Fibroblast of skin of right quadriceps (primary cell): ENCODE measurements around the gene PAPPA.
A peak's percentile ranks its signal among the peaks of the same experiment; 100 is the strongest.

Experiments used
- DNase-seq: peaks from one replicate; pipeline ENCODE4 v3.0.0-alpha.2; 2013

The PAPPA gene

GRCh38 chr9:116233160-116233530, 79.6 kb downstream of the PAPPA start:
- DNase-seq, result no peak

GRCh38 chr9:116234081-116234480, 80.5 kb downstream of the PAPPA start:
- peak; percentile 100 for DNase-seq

- DNase-seq, result no peak
Observed at GRCh38 chr9:116236979-116237378, 83.4 kb downstream of the PAPPA start.

GRCh38 chr9:116237456-116237855, 83.9 kb downstream of the PAPPA start:
- DNase-seq, result no peak

- DNase-seq, result peak; percentile 91
Observed at GRCh38 chr9:116238225-116238624, 84.6 kb downstream of the PAPPA start.

- no peak for DNase-seq
Observed at GRCh38 chr9:116238776-116239340, 85.3 kb downstream of the PAPPA start.

- DNase-seq, result no peak
Observed at GRCh38 chr9:116243708-116244107, 90.1 kb downstream of the PAPPA start.

- no peak for DNase-seq
Observed at GRCh38 chr9:116247284-116247683, 93.7 kb downstream of the PAPPA start.

GRCh38 chr9:116247791-116248374, 94.3 kb downstream of the PAPPA start:
- DNase-seq, result no peak

- peak; percentile 64 for DNase-seq
Observed at GRCh38 chr9:116250891-116251290, 97.3 kb downstream of the PAPPA start.

GRCh38 chr9:116251366-116251765, 97.8 kb downstream of the PAPPA start:
- no peak for DNase-seq

- no peak for DNase-seq
Observed at GRCh38 chr9:116260531-116260930, 106.9 kb downstream of the PAPPA start.

- no peak for DNase-seq
Observed at GRCh38 chr9:116262448-116262847, 108.9 kb downstream of the PAPPA start.

GRCh38 chr9:116264361-116264760, 110.8 kb downstream of the PAPPA start:
- DNase-seq, result no peak

- peak; percentile 83 for DNase-seq
Observed at GRCh38 chr9:116267021-116267420, 113.4 kb downstream of the PAPPA start.

GRCh38 chr9:116269250-116269649, 115.7 kb downstream of the PAPPA start:
- peak; percentile 70 for DNase-seq

- no peak for DNase-seq
Observed at GRCh38 chr9:116270546-116270945, 117.0 kb downstream of the PAPPA start.

GRCh38 chr9:116271340-116271739, 117.7 kb downstream of the PAPPA start:
- DNase-seq, result no peak

- no peak for DNase-seq
Observed at GRCh38 chr9:116271991-116272390, 118.4 kb downstream of the PAPPA start.

- no peak for DNase-seq
Observed at GRCh38 chr9:116274293-116274692, 120.7 kb downstream of the PAPPA start.

- DNase-seq, result peak; percentile 69
Observed at GRCh38 chr9:116275418-116276195, 122.0 kb downstream of the PAPPA start.

- DNase-seq, result no peak
Observed at GRCh38 chr9:116276196-116276493, 122.6 kb downstream of the PAPPA start.

- DNase-seq, result no peak
Observed at GRCh38 chr9:116276651-116277121, 123.1 kb downstream of the PAPPA start.

- peak; percentile 25 for DNase-seq
Observed at GRCh38 chr9:116278326-116278725, 124.7 kb downstream of the PAPPA start.
